Common myeloid progenitor, CD34-positive (primary cell): ENCODE data around the gene TSEN2.

ENCODE experiments used
- CTCF ChIA-PET: fragments of 350-600 bp; sonication (Branson Sonifier 250); formaldehyde crosslinking; loops from one replicate; lab custom pipeline; 2021; ENCODE audit warnings: antibody characterized with exemption; lab: Charles Lee
- POLR2A ChIA-PET: fragments of 350-600 bp; sonication (Branson Sonifier 250); formaldehyde crosslinking; loops from one replicate; lab custom pipeline; 2021; ENCODE audit warnings: antibody characterized with exemption; lab: Charles Lee
- DNase-seq, 3 donors: peaks; one replicate each; pipeline versions ENCODE4 v3.0.0 to v3.0.0-alpha.2; 2013
- H3K27ac ChIP-seq, 2 experiments: 1 replicate in 1 of 2; 2 replicates in 1 of 2; pipeline ENCODE4 v1.7.0; 2013; ENCODE audit warnings: inconsistent platforms in 2 of 2, low read length in 2 of 2, mild to moderate bottlenecking in 2 of 2, low read depth in 1 of 2, moderate library complexity in 1 of 2; ENCODE audit not compliant: severe bottlenecking in 2 of 2, insufficient read depth in 1 of 2, poor library complexity in 1 of 2
- H3K27me3 ChIP-seq, 5 experiments: replicated peaks in 2 of 5; 1 replicate in 3 of 5; 2 replicates in 2 of 5; pipeline versions ENCODE4 v1.6.1 to v1.7.0; 2013; ENCODE audit warnings: low read length in 4 of 5, mild to moderate bottlenecking in 2 of 5, moderate library complexity in 2 of 5, inconsistent platforms in 1 of 5; ENCODE audit not compliant: insufficient read depth in 5 of 5, control insufficient read depth in 4 of 5
- H3K36me3 ChIP-seq, 4 experiments: 1 replicate in 2 of 4; 2 replicates in 2 of 4; pipeline versions ENCODE4 v1.6.1 to v1.7.0; 2013; ENCODE audit warnings: low read length in 3 of 4, control low read depth in 1 of 4, mild to moderate bottlenecking in 1 of 4; ENCODE audit not compliant: control insufficient read depth in 4 of 4, insufficient read depth in 4 of 4
- H3K4me1 ChIP-seq, 4 experiments: 1 replicate in 3 of 4; 2 replicates in 1 of 4; pipeline versions ENCODE4 v1.6.1 to v1.7.1; 2013; ENCODE audit warnings: low read length in 3 of 4, mild to moderate bottlenecking in 3 of 4, control low read depth in 1 of 4, inconsistent platforms in 1 of 4, moderate library complexity in 1 of 4; ENCODE audit not compliant: control insufficient read depth in 4 of 4, insufficient read depth in 4 of 4; ENCODE audit errors: control extremely low read depth in 1 of 4
- H3K4me3 ChIP-seq, 7 experiments: 1 replicate in 4 of 7; 2 replicates in 3 of 7; pipeline versions ENCODE4 v1.5.1 to v1.7.0; 2013; ENCODE audit warnings: mild to moderate bottlenecking in 7 of 7, low read length in 6 of 7, moderate library complexity in 6 of 7, inconsistent platforms in 2 of 7, low read depth in 2 of 7, control low read depth in 1 of 7; ENCODE audit not compliant: insufficient read depth in 4 of 7, control insufficient read depth in 1 of 7; ENCODE audit errors: extremely low read depth in 1 of 7
- H3K9me3 ChIP-seq, 5 experiments: 1 replicate in 4 of 5; 2 replicates in 1 of 5; pipeline versions ENCODE4 v1.6.1 to v1.7.1; 2013; ENCODE audit warnings: low read length in 4 of 5, mild to moderate bottlenecking in 2 of 5, inconsistent platforms in 1 of 5, low read depth in 1 of 5, moderate library complexity in 1 of 5; ENCODE audit not compliant: control insufficient read depth in 4 of 5, insufficient read depth in 2 of 5; ENCODE audit errors: control extremely low read depth in 1 of 5
- WGBS: methylation state at CpG from one replicate; pipeline ENCODE4 v1.1.5; 2013; ENCODE audit not compliant: insufficient coverage; 5-methylcytosine and 5-hydroxymethylcytosine counted together

Gene TSEN2

GRCh38 chr3:12509466-12509865 is 25.2 kb downstream of the TSEN2 start:
- WGBS, result 100% methylated on average over 2 of the region's 3 CpGs
- POLR2A ChIA-PET, result no interaction called here
- H3K36me3 ChIP-seq, result peaks cover 12 to 60% (median 40%) of the 10 kb centered on the region in 4 experiments

GRCh38 chr3:12512534-12513118 is 28.3 kb downstream of the TSEN2 start:
- no peaks in the 10 kb centered on the region for H3K9me3 ChIP-seq
- ChIA-PET CTCF (no interaction called here), POLR2A (no interaction called here)
- no peak for DNase-seq
- H3K27ac ChIP-seq, result no peak overlapping the region
- no peaks in the 10 kb centered on the region for H3K4me1 ChIP-seq
- no peaks in the 10 kb centered on the region for H3K27me3 ChIP-seq
- WGBS, result no CpG with 5 or more reads among the region's 4 CpGs
- no peak overlapping the region for H3K4me3 ChIP-seq
- peaks cover 12 to 56% (median 31%) of the 10 kb centered on the region in 4 experiments for H3K36me3 ChIP-seq

More at GRCh38 chr3:12509466-12509865, 25.2 kb downstream of the TSEN2 start:
- H3K4me1 ChIP-seq, result no peaks in the 10 kb centered on the region
- H3K27me3 ChIP-seq, result no peaks in the 10 kb centered on the region
- no peak overlapping the region for H3K27ac ChIP-seq
- no peak for DNase-seq
- no peak overlapping the region for H3K4me3 ChIP-seq
- CTCF ChIA-PET, result no interaction called here
- no peaks in the 10 kb centered on the region for H3K9me3 ChIP-seq

GRCh38 chr3:12513694-12514446 is 29.6 kb downstream of the TSEN2 start:
- CTCF ChIA-PET, result interaction anchor here (0.9 to 1.6 kb wide), 2 partner anchors 12 to 14 kb away, joined by 3 read pairs; no protein-coding TSS in a partner anchor

GRCh38 chr3:12515631-12516030 is 31.4 kb downstream of the TSEN2 start:
- CTCF ChIA-PET, result no interaction called here
- H3K4me1 ChIP-seq, result no peaks in the 10 kb centered on the region
- POLR2A ChIA-PET, result interaction anchor here (0.6 kb wide), 1 partner anchor 18 kb away, joined by 3 read pairs; no protein-coding TSS in a partner anchor
- no peak overlapping the region for H3K27ac ChIP-seq
- DNase-seq, result no peak
- peaks cover 11 to 43% (median 25%) of the 10 kb centered on the region in 4 experiments for H3K36me3 ChIP-seq
- H3K9me3 ChIP-seq, result no peaks in the 10 kb centered on the region
- no peak overlapping the region for H3K4me3 ChIP-seq
- no peaks in the 10 kb centered on the region for H3K27me3 ChIP-seq

More at GRCh38 chr3:12513694-12514446, 29.6 kb downstream of the TSEN2 start:
- H3K4me3 ChIP-seq, result no peak overlapping the region
- no peaks in the 10 kb centered on the region for H3K9me3 ChIP-seq
- no peaks in the 10 kb centered on the region for H3K27me3 ChIP-seq
- POLR2A ChIA-PET, result no interaction called here
- H3K27ac ChIP-seq, result no peak overlapping the region
- H3K4me1 ChIP-seq, result no peaks in the 10 kb centered on the region
- no peak for DNase-seq
- WGBS, result 95% methylated on average over 5 of the region's 5 CpGs
- peaks cover 12 to 51% (median 27%) of the 10 kb centered on the region in 4 experiments for H3K36me3 ChIP-seq

GRCh38 chr3:12516873-12517272 is 32.6 kb downstream of the TSEN2 start:
- Histone ChIP-seq H3K4me1 (no peaks in the 10 kb centered on the region), H3K27me3 (no peaks in the 10 kb centered on the region), H3K27ac (no peak overlapping the region), H3K9me3 (peaks cover 0 to 3% (median 0%) of the 10 kb centered on the region in 5 experiments), H3K4me3 (no peak overlapping the region), H3K36me3 (peaks cover 11 to 49% (median 28%) of the 10 kb centered on the region in 4 experiments)
- WGBS, result 97% methylated on average over 5 of the region's 11 CpGs
- POLR2A ChIA-PET, result no interaction called here
- CTCF ChIA-PET, result no interaction called here
- DNase-seq, result no peak

- DNase-seq, result no peak
- Histone ChIP-seq H3K9me3 (peaks cover 0 to 3% (median 0%) of the 10 kb centered on the region in 5 experiments), H3K36me3 (peaks cover 16 to 53% (median 31%) of the 10 kb centered on the region in 4 experiments), H3K4me1 (no peaks in the 10 kb centered on the region), H3K4me3 (no peak overlapping the region), H3K27ac (no peak overlapping the region), H3K27me3 (no peaks in the 10 kb centered on the region)
- CTCF ChIA-PET, result no interaction called here
- POLR2A ChIA-PET, result no interaction called here
- WGBS, result 100% methylated on average over 5 of the region's 6 CpGs
These were observed 34.2 kb downstream of the TSEN2 start for GRCh38 chr3:12518261-12519028.
